ENCODE results near the gene DEPP1. TPM values are rescaled to one million over a fixed set of nuclear protein-coding genes. Genes with fewer than 3 reads are reported as not detected.

Gene DEPP1
- total RNA-seq, 2 experiments from 2014 or later = 0.23 TPM; not detected in 1

DNA sequence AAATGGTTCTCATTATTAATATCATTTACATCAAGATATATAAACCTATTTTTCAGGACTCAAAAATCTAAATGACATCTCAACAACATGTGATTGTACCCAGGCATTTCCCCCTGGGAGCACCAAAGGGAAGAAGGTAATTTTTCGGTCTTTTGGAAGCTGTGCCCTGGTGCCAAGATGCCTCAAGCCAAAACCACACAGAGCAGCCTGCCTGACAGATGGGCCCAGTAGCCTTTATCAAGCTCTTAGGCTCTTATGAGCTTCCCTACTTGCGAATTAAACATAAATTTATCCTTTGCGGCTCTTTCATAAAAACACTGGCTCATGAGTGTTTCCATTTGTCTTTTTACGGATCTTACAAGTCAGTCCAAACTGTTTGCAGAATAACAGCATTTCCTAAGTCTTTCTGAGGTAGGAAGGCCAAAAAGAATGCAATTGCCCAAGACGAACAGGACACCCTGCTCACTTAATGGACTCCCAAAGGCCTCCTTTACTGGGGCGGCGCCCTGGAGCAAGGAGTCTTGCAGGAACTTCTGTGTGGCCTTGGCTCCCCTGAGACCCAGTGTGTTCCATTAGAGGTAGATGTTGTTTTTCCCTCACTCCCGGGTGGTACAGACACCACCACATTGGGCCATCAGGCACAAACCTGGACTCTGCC is 23.1 kb downstream of the DEPP1 start:
- DNase-seq = no peak
- Mint-ChIP-seq H3K4me1 (peaks cover 13% of the 10 kb centered on the region), H3K9me3 (no peaks in the 10 kb centered on the region), H3K27ac (no peak overlapping the region), H3K4me3 (no peak overlapping the region), H3K27me3 (no peaks in the 10 kb centered on the region), H3K36me3 (peaks cover 15% of the 10 kb centered on the region)
- POLR2A ChIA-PET = no interaction called here
- no peak for ATAC-seq (ENCODE audit: low read depth)

DNA sequence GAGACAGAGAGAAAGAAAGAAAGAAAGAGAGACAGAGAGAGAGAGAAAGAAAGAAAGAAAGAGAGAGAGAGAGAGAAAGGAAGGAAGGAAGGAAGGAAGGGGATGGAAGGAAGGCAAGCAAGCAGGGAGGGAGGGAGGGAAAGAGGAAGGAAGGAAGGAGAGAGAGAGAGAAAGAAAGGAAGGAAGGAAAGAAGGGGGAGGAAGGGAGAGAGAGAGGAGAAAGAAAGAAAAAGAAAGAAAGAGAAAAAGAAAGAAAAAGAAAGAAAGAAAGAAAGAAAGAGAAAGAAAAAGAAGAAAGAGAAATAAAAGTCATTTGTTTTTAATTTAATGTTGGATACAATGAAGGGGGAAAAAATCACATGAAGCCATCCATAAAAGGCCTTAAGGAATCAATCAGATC is 23.6 kb downstream of the DEPP1 start:
- Mint-ChIP-seq H3K36me3 (peaks cover 15% of the 10 kb centered on the region), H3K27me3 (no peaks in the 10 kb centered on the region), H3K9me3 (no peaks in the 10 kb centered on the region), H3K27ac (no peak overlapping the region), H3K4me3 (no peak overlapping the region), H3K4me1 (peaks cover 13% of the 10 kb centered on the region)
- POLR2A ChIA-PET = no interaction called here
- no peak for ATAC-seq (ENCODE audit: low read depth)
- DNase-seq = no peak

DNA sequence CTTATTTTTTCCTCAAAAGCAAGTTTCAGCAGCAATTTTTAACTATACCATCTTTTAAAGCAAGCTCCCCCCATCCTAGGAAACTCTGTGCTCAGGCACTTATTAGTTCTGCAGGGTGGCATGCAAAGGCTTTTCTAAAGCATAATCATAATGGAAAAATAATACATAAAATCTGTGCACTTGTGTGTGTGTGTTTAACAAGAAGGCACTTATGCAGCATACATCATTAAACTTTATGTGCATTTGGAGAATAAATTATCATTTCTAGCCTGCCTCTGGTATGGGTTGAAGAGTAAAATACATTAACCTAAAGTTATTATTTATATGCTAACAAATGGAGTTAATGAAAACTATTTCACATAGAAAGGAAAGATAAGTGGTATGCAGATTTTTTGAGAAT is 24.6 kb downstream of the DEPP1 start:
- ATAC-seq (ENCODE audit: low read depth) (no peak), DNase-seq (no peak)
- Mint-ChIP-seq H3K4me1 (peaks cover 13% of the 10 kb centered on the region), H3K9me3 (no peaks in the 10 kb centered on the region), H3K36me3 (peaks cover 15% of the 10 kb centered on the region), H3K27ac (no peak overlapping the region), H3K4me3 (no peak overlapping the region), H3K27me3 (no peaks in the 10 kb centered on the region)
- POLR2A ChIA-PET = no interaction called here

GRCh38 chr10:44952779-44953231 is 25.8 kb downstream of the DEPP1 start:
- Mint-ChIP-seq H3K9me3 (no peaks in the 10 kb centered on the region), H3K4me1 (peaks cover 6% of the 10 kb centered on the region), H3K4me3 (no peak overlapping the region), H3K27ac (no peak overlapping the region), H3K36me3 (peaks cover 15% of the 10 kb centered on the region), H3K27me3 (no peaks in the 10 kb centered on the region)
- ATAC-seq (ENCODE audit: low read depth) (no peak), DNase-seq (no peak)
- POLR2A ChIA-PET = no interaction called here

GRCh38 chr10:44951576-44952226 is 26.9 kb downstream of the DEPP1 start:
- no peak for DNase-seq
- Mint-ChIP-seq H3K4me1 (peaks cover 5% of the 10 kb centered on the region), H3K4me3 (no peak overlapping the region), H3K27ac (no peak overlapping the region), H3K9me3 (no peaks in the 10 kb centered on the region), H3K27me3 (no peaks in the 10 kb centered on the region), H3K36me3 (peaks cover 9% of the 10 kb centered on the region)
- POLR2A ChIA-PET = no interaction called here
- no peak for ATAC-seq (ENCODE audit: low read depth)

DNA sequence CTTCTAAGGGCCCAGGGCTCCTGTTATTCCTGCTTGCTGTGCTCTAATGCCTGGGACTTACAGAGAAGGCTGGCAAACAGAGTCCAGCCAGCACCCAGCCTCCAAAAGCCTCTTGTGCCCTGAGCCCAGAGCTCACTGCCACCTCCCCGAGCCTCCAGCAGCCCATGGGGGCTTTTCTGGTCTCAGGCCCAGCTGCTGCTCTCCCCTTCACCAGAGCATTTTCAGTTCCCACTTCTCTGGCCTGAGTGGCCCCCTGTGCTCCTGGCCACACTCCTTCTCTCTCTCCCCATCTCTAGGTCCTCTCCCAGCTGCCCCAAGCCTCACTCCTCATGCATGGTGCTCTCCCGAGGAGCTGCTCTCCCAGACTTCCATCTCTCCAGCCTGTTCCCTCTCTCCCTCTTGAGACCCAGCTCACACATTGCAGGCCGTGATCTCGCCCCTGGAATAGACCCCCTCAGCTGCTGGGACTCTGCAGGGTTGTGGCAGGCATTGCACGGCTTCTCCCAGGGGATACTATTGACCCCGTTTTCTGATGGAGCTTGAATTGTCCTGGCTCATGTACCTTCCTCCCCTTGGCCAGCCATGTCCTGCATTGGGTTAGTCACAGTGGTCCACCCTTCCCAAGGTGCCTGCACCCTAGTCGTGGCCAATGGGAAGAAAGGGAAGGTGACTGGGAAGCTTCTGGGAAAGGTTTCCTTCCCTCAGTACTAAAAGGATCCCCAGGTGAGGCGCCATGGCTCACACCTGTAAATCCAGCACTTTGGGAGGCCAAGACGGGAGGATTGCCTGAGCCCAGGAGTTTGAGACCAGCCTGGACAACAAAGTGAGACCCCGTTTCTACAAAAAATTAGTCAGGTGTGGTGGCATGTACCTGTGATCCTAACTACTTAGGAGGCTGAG is 28.0 kb downstream of the DEPP1 start:
- Mint-ChIP-seq H3K27me3 (peaks cover 3% of the 10 kb centered on the region), H3K9me3 (no peaks in the 10 kb centered on the region), H3K4me1 (peaks cover 5% of the 10 kb centered on the region), H3K36me3 (peaks cover 3% of the 10 kb centered on the region), H3K4me3 (no peak overlapping the region), H3K27ac (no peak overlapping the region)
- POLR2A ChIA-PET = interaction anchor here (0.5 to 1.2 kb wide), 3 partner anchors 10 to 950 kb away, joined by 3 to 4 read pairs (median 4); no protein-coding TSS in a partner anchor
- ATAC-seq (ENCODE audit: low read depth) (no peak), DNase-seq (no peak)

DNA sequence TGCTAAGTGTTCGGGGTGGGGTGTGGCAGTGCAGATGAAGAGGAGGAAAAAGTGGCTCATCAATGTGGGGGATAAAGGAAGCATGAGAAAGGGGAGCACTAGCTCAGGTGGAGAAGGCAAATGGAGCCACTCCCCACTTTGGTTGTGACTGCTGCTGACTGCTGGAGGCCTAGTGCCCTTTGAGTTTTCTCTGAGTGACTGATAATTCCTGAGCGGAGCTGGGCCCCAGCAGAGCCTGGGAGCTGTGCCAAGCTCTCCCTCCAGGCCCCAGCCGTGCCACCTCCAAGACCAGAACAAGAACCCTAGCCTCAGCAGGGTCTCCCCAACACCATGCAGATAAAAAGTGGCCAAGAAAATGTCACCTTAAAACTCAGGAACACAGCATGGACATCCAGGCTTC is 28.7 kb downstream of the DEPP1 start:
- POLR2A ChIA-PET = interaction anchor here (1.1 to 1.2 kb wide), 2 partner anchors 10 to 23 kb away, joined by 3 to 4 read pairs; no protein-coding TSS in a partner anchor
- Mint-ChIP-seq H3K4me3 (no peak overlapping the region), H3K9me3 (peaks cover 2% of the 10 kb centered on the region), H3K36me3 (peaks cover 4% of the 10 kb centered on the region), H3K4me1 (peaks cover 5% of the 10 kb centered on the region), H3K27me3 (peaks cover 3% of the 10 kb centered on the region), H3K27ac (no peak overlapping the region)
- ATAC-seq (ENCODE audit: low read depth) (no peak), DNase-seq (no peak)

GRCh38 chr10:44949127-44949802 is 29.3 kb downstream of the DEPP1 start:
- H3K27me3 Mint-ChIP-seq = peaks cover 3% of the 10 kb centered on the region
- peak overlapping the region; percentile 50 for H3K27ac Mint-ChIP-seq
- H3K4me1 Mint-ChIP-seq = peaks cover 3% of the 10 kb centered on the region
- no peak overlapping the region for H3K4me3 Mint-ChIP-seq
- no peak for ATAC-seq (ENCODE audit: low read depth)
- POLR2A ChIA-PET = interaction anchor here (1.2 kb wide), 1 partner anchor 9 kb away, joined by 4 read pairs; no protein-coding TSS in a partner anchor
- H3K36me3 Mint-ChIP-seq = peaks cover 6% of the 10 kb centered on the region
- H3K9me3 Mint-ChIP-seq = peaks cover 7% of the 10 kb centered on the region
- DNase-seq = no peak

- Mint-ChIP-seq H3K4me1 (peaks cover 3% of the 10 kb centered on the region), H3K27ac (peak overlapping the region; percentile 50), H3K36me3 (peaks cover 6% of the 10 kb centered on the region), H3K9me3 (peaks cover 9% of the 10 kb centered on the region), H3K27me3 (peaks cover 3% of the 10 kb centered on the region), H3K4me3 (no peak overlapping the region)
- POLR2A ChIA-PET = no interaction called here
- DNase-seq = no peak
- no peak for ATAC-seq (ENCODE audit: low read depth)
These were observed 30.0 kb downstream of the DEPP1 start for GRCh38 chr10:44948642-44949041.

- Mint-ChIP-seq H3K27ac (no peak overlapping the region), H3K4me1 (peaks cover 3% of the 10 kb centered on the region), H3K27me3 (peaks cover 7% of the 10 kb centered on the region), H3K9me3 (peaks cover 11% of the 10 kb centered on the region), H3K36me3 (peaks cover 6% of the 10 kb centered on the region), H3K4me3 (no peak overlapping the region)
- POLR2A ChIA-PET = interaction anchor here (1.8 kb wide), 1 partner anchor 22 kb away, joined by 4 read pairs; no protein-coding TSS in a partner anchor
- ATAC-seq (ENCODE audit: low read depth) = no peak
- no peak for DNase-seq
These were observed 31.0 kb downstream of the DEPP1 start for GRCh38 chr10:44947371-44948152.

GRCh38 chr10:44946205-44946604 is 32.4 kb downstream of the DEPP1 start:
- Mint-ChIP-seq H3K36me3 (peaks cover 6% of the 10 kb centered on the region), H3K4me3 (no peak overlapping the region), H3K27me3 (peaks cover 16% of the 10 kb centered on the region), H3K4me1 (peaks cover 3% of the 10 kb centered on the region), H3K9me3 (peaks cover 11% of the 10 kb centered on the region), H3K27ac (no peak overlapping the region)
- no peak for DNase-seq
- POLR2A ChIA-PET = interaction anchor here (1.8 kb wide), 1 partner anchor 23 kb away, joined by 4 read pairs; no protein-coding TSS in a partner anchor
- no peak for ATAC-seq (ENCODE audit: low read depth)

DNA sequence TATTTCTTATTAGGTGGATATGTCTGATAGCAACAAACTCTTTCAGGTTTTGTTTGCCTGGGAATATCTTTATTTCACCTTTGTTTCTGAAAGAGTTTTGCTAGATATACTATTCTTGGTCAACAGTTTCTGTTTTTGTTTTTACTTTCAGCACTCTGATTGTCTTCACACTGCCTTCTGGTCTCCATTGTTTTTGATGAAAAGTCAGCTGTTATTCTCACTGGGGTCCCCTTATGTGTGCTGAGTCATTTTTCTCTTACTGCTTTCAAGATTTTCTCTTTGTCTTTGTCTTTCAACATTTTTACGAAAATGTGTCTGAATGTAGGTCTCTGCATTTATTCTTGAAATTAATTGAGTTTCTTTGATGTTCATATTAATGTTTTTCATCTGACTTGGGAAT is 34.3 kb downstream of the DEPP1 start:
- H3K4me3 Mint-ChIP-seq = no peak overlapping the region

More for the DNA sequence above, 34.3 kb downstream of the DEPP1 start:
- peaks cover 6% of the 10 kb centered on the region for H3K36me3 Mint-ChIP-seq
- H3K27me3 Mint-ChIP-seq = peaks cover 26% of the 10 kb centered on the region
- ATAC-seq (ENCODE audit: low read depth) = no peak
- POLR2A ChIA-PET = no interaction called here
- H3K9me3 Mint-ChIP-seq = peaks cover 11% of the 10 kb centered on the region
- DNase-seq = no peak
- peaks cover 3% of the 10 kb centered on the region for H3K4me1 Mint-ChIP-seq
- H3K27ac Mint-ChIP-seq = no peak overlapping the region

Measured in activated naive CD8-positive, alpha-beta T cell treated with anti-CD3 and anti-CD28 coated beads, Interleukin-2, amount 10 ng/mL, durations not matched to agents 7 days and 5 days (primary cell).